ENCODE measurements around the gene AKT1. TPM values are rescaled to one million over a fixed set of nuclear protein-coding genes. Genes with fewer than 3 reads are reported as not detected.
"Not testable (repeated sequence)": the region's sequence is repeated elsewhere in the genome, so short reads cannot be mapped to it uniquely, and the experiment has no call there.

The AKT1 gene
- total RNA-seq, 1 donor from 2014 or later, result 151 TPM

DNA sequence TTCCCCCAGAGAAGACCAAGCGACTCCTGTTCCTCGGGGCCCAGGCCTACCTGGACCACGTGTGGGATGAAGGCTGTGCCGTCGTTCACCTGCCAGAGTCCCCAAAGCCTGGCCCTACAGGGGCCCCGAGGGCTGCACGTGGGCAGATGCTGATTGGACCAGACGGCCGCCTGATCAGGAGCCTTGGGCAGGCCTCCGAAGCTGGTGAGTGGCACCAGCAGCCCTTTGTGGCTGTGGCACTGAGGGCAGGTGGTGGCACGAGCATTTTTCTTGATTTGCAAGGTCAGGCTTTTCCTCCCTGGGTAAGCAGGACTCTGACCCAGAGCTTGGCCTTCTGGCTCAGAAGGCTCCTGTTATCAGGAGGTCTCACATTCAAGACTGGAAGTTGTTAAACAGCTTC, 39.9 kb downstream of the AKT1 start:
- Histone ChIP-seq H3K36me3 (ENCODE audit: control insufficient read depth in 3 of 3, insufficient read depth in 3 of 3, low read length in 3 of 3) (peaks cover 49 to 51% (median 50%) of the 10 kb centered on the region in 3 donors), H3K27ac (ENCODE audit: low read depth, low read length) (no peak overlapping the region), H3K4me3 (ENCODE audit: low read length in 3 of 3) (peak overlapping the region in 1 of 3 donors; percentile 66), H3K4me1 (ENCODE audit: control insufficient read depth in 3 of 3, insufficient read depth in 3 of 3, low read length in 3 of 3) (peaks cover 31 to 62% (median 55%) of the 10 kb centered on the region in 3 donors), H3K9ac (ENCODE audit: low read depth in 1 of 3, low read length in 3 of 3) (peak overlapping the region in 1 of 3 donors; percentile 99), H3K27me3 (ENCODE audit: control insufficient read depth in 3 of 3, insufficient read depth in 3 of 3, low read length in 3 of 3) (no peaks in the 10 kb centered on the region), H3K9me3 (ENCODE audit: control insufficient read depth in 3 of 3, low read length in 3 of 3) (no peaks in the 10 kb centered on the region)

- no peaks in the 10 kb centered on the region for H3K9me3 ChIP-seq (ENCODE audit: control insufficient read depth in 3 of 3, low read length in 3 of 3)
- H3K27ac ChIP-seq (ENCODE audit: low read depth, low read length), result peak overlapping the region; percentile 97
- no peaks in the 10 kb centered on the region for H3K27me3 ChIP-seq (ENCODE audit: control insufficient read depth in 3 of 3, insufficient read depth in 3 of 3, low read length in 3 of 3)
- H3K9ac ChIP-seq (ENCODE audit: low read depth in 1 of 3, low read length in 3 of 3), result peak overlapping the region; percentile 95 to 99 (median 96)
- peaks cover 39 to 43% (median 41%) of the 10 kb centered on the region in 3 donors for H3K36me3 ChIP-seq (ENCODE audit: control insufficient read depth in 3 of 3, insufficient read depth in 3 of 3, low read length in 3 of 3)
- H3K4me3 ChIP-seq (ENCODE audit: low read length in 3 of 3), result peak overlapping the region; percentile 86 to 96 (median 90)
- H3K4me1 ChIP-seq (ENCODE audit: control insufficient read depth in 3 of 3, insufficient read depth in 3 of 3, low read length in 3 of 3), result peaks cover 44 to 64% (median 60%) of the 10 kb centered on the region in 3 donors
Measured at GRCh38 chr14:104754213-104754851, 41.2 kb downstream of the AKT1 start.

DNA sequence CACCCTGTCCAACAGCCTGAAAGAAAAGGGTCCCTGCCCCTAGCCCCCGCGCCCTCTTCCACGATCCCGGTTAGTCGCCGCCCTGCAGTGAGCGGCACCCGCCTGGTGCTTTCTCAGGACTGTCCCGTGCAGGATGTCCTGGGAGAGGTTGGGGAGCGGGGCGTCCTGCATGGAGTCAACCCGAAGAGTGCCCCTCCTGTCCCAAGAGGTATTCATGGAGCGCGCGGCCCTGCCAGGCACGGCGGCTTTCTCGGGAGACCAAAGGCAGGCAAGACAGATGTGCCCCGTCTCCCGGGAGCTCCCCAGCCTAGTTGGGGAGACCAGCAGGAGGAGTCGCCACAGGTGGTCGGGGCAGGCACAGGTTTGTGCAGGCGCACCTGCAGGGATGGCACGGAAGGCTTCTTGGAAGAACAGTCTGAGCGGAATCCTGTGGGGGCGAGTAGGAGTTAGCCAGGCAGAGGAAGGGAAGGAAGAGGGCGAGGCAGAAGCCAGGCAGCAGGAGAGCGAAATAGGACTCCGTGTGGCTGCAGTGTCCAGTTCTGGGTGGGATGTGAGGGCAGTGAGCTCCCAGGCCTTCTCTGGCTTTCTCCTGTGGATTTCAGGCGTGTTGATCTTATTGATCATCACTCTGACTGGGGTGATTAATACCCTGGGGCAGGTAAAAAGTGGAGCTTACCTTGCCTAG, 41.9 kb downstream of the AKT1 start:
- Histone ChIP-seq H3K36me3 (ENCODE audit: control insufficient read depth in 3 of 3, insufficient read depth in 3 of 3, low read length in 3 of 3) (peaks cover 33 to 36% (median 36%) of the 10 kb centered on the region in 3 donors), H3K9me3 (ENCODE audit: control insufficient read depth in 3 of 3, low read length in 3 of 3) (no peaks in the 10 kb centered on the region), H3K4me1 (ENCODE audit: control insufficient read depth in 3 of 3, insufficient read depth in 3 of 3, low read length in 3 of 3) (peaks cover 49 to 67% (median 64%) of the 10 kb centered on the region in 3 donors), H3K4me3 (ENCODE audit: low read length in 3 of 3) (peak overlapping the region; percentile 86 to 96 (median 90)), H3K9ac (ENCODE audit: low read depth in 1 of 3, low read length in 3 of 3) (peak overlapping the region; percentile 95 to 99 (median 96)), H3K27me3 (ENCODE audit: control insufficient read depth in 3 of 3, insufficient read depth in 3 of 3, low read length in 3 of 3) (no peaks in the 10 kb centered on the region), H3K27ac (ENCODE audit: low read depth, low read length) (peak overlapping the region; percentile 97)

DNA sequence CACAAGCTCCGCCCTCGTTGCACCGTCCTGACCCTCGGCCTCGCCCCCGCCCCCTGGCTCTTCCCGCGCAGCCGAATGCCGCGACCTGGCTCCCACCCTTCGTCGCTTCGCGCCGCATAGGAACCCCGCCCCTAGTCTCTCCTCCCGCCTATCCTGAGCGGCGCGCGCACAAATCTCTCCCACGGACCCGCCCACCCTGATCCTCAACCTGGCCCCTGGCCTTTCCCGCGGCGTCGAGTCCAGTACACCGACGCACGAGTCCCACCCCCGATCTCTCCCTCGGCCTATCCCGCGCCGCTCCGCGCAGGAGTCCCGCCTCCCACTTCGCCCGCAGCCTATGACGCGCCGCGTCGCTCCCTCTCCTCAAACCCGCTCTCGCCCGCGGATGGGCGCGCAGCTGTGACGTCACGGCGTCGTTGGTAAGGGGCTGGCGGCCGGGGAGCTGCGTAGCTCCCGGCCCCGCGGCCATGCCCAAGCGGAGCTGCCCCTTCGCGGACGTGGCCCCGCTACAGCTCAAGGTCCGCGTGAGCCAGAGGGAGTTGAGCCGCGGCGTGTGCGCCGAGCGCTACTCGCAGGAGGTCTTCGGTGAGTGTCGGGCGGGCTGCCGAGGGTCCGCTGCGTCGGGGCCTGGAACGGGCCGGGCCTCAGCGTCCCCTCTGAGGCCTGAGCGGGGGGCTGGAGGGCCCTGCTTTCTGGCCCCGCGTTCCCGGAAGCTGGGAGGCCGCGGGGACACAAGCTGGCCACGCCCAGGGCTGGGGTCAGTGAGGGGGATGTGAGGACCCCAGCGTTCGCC, 42.6 kb downstream of the AKT1 start, which contains the start of gene SIVA1:
TSS of gene SIVA1 (plus strand) at position 413 of the 793 bp plus-strand sequence. CDS start at position 468, 55 bp downstream.
- Histone ChIP-seq H3K9ac (ENCODE audit: low read depth in 1 of 3, low read length in 3 of 3) (peak within 1 kb of the TSS; percentile 95 to 99 (median 96)), H3K4me3 (ENCODE audit: low read length in 3 of 3) (peak within 1 kb of the TSS; percentile 86 to 96 (median 90)), H3K27ac (ENCODE audit: low read depth, low read length) (peak within 1 kb of the TSS; percentile 97), H3K36me3 (ENCODE audit: control insufficient read depth in 3 of 3, insufficient read depth in 3 of 3, low read length in 3 of 3) (peaks cover 31% of the 10 kb centered on the region in 3 donors), H3K27me3 (ENCODE audit: control insufficient read depth in 3 of 3, insufficient read depth in 3 of 3, low read length in 3 of 3) (no peaks in the 10 kb centered on the region), H3K4me1 (ENCODE audit: control insufficient read depth in 3 of 3, insufficient read depth in 3 of 3, low read length in 3 of 3) (peaks cover 57 to 73% (median 66%) of the 10 kb centered on the region in 3 donors), H3K9me3 (ENCODE audit: control insufficient read depth in 3 of 3, low read length in 3 of 3) (no peaks in the 10 kb centered on the region)

DNA sequence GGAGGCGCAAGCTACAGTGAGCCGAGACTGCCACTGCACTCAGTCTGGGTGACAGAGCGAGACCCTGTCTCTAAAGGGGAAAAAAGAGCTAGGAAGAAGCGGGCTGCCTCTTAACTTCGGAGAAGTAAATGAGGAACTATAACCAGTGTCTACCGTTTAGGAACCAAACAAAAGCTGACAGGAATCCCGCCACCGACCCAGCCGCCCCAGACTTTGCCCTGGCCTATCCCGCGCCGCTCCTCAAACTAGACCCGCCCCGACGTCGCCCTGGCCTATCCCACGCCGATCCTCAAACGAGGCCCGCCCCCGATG, 43.2 kb downstream of the AKT1 start:
- Histone ChIP-seq H3K9me3 (ENCODE audit: control insufficient read depth in 3 of 3, low read length in 3 of 3) (no peaks in the 10 kb centered on the region), H3K4me3 (ENCODE audit: low read length in 3 of 3) (peak overlapping the region; percentile 78 to 90 (median 79)), H3K36me3 (ENCODE audit: control insufficient read depth in 3 of 3, insufficient read depth in 3 of 3, low read length in 3 of 3) (peaks cover 25 to 27% (median 25%) of the 10 kb centered on the region in 3 donors), H3K9ac (ENCODE audit: low read depth in 1 of 3, low read length in 3 of 3) (peak overlapping the region; percentile 61 to 81 (median 78)), H3K4me1 (ENCODE audit: control insufficient read depth in 3 of 3, insufficient read depth in 3 of 3, low read length in 3 of 3) (peaks cover 60 to 74% (median 65%) of the 10 kb centered on the region in 3 donors), H3K27ac (ENCODE audit: low read depth, low read length) (peak overlapping the region; percentile 97), H3K27me3 (ENCODE audit: control insufficient read depth in 3 of 3, insufficient read depth in 3 of 3, low read length in 3 of 3) (no peaks in the 10 kb centered on the region)

DNA sequence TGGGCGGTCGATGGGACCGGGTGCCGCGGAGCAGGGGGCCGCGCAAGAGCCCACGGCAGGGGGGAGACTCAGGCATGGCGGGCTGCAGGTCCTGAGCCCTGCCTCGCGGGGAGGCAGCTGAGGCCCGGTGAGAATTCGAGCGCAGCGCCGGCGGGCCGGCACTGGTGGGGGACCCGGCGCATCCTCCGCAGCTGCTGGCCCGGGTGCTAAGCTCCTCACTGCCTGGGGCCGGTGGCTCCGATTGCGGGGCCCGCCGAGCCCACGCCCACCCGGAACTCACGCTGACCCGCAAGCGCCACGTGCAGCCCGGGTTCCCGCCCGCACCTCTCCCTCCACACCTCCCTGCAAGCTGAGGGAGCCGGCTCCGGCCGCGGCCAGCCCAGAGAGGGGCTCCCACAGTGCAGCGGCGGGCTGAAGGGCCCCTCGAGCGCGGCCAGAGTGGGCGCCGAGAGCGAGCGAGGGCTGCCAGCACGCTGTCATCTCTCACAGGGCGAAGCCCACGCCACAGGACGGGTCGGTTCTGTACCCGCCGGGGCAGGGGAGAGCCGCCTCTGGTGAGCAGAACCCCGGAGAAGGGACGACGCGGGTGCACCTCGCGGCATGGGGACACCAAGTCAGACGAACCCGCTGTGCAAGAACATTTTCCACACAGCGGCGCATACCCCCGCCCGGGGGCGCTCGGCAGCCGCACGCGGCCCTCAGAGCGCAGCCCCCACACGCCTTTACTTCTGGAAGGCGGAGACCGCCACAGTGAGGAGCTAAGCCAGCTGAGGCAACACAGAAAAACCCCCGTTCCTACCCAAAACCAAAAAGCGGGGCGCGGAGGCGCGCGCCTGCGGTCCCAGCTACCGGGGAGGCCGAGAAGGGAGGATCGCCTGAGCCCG, 43.8 kb downstream of the AKT1 start:
- peaks cover 60 to 71% (median 64%) of the 10 kb centered on the region in 3 donors for H3K4me1 ChIP-seq (ENCODE audit: control insufficient read depth in 3 of 3, insufficient read depth in 3 of 3, low read length in 3 of 3)
- no peaks in the 10 kb centered on the region for H3K9me3 ChIP-seq (ENCODE audit: control insufficient read depth in 3 of 3, low read length in 3 of 3)
- H3K9ac ChIP-seq (ENCODE audit: low read depth in 1 of 3, low read length in 3 of 3), result peak overlapping the region; percentile 61 to 81 (median 78)
- peak overlapping the region; percentile 78 to 90 (median 79) for H3K4me3 ChIP-seq (ENCODE audit: low read length in 3 of 3)
- H3K36me3 ChIP-seq (ENCODE audit: control insufficient read depth in 3 of 3, insufficient read depth in 3 of 3, low read length in 3 of 3), result peaks cover 20 to 21% (median 20%) of the 10 kb centered on the region in 3 donors
- no peaks in the 10 kb centered on the region for H3K27me3 ChIP-seq (ENCODE audit: control insufficient read depth in 3 of 3, insufficient read depth in 3 of 3, low read length in 3 of 3)
- H3K27ac ChIP-seq (ENCODE audit: low read depth, low read length), result peak overlapping the region; percentile 97

- not testable (repeated sequence) for H3K9ac ChIP-seq (ENCODE audit: low read depth in 1 of 3, low read length in 3 of 3); H3K27me3 ChIP-seq (ENCODE audit: control insufficient read depth in 3 of 3, insufficient read depth in 3 of 3, low read length in 3 of 3); H3K4me3 ChIP-seq (ENCODE audit: low read length in 3 of 3); H3K9me3 ChIP-seq (ENCODE audit: control insufficient read depth in 3 of 3, low read length in 3 of 3); H3K27ac ChIP-seq (ENCODE audit: low read depth, low read length)
- Histone ChIP-seq H3K36me3 (ENCODE audit: control insufficient read depth in 3 of 3, insufficient read depth in 3 of 3, low read length in 3 of 3) (peaks cover 16 to 20% (median 17%) of the 10 kb centered on the region in 3 donors), H3K4me1 (ENCODE audit: control insufficient read depth in 3 of 3, insufficient read depth in 3 of 3, low read length in 3 of 3) (peaks cover 57 to 71% (median 70%) of the 10 kb centered on the region in 3 donors)
Measured at GRCh38 chr14:104750753-104751057, 44.8 kb downstream of the AKT1 start.

DNA sequence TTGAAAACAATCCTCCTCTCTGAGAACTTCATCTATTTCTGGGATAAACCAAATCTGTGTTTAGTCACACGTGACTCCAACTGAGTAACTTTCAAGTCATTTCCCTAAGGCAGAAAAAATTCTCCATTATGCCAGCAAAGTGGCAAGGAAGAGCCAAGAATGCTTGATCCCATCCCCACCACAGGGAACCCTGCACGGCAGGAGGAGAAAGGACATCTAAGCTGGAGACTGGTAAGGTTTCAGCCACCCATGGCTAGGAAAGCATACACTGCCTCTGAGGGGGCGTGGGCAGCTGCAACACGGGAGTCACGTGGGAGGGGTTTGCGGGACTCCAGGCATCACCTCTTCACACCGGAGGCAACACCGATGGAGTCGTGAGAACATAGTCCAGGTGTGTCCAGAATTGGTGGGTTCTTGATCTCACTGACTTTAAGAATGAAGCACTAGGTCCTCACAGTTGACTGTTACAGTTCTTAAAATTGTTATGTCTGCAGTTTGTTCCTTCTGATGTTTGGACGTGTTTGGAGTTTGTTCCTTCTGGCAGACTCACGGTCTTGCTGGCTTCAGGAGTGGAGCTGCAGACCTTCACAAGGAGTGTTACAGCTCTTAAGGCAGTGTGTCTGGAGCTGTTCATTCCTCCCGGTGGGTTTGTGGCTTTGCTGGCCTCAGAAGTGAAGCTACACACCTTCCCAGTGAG, 45.3 kb downstream of the AKT1 start:
- Histone ChIP-seq H3K36me3 (ENCODE audit: control insufficient read depth in 3 of 3, insufficient read depth in 3 of 3, low read length in 3 of 3) (peaks cover 16 to 20% (median 17%) of the 10 kb centered on the region in 3 donors), H3K4me1 (ENCODE audit: control insufficient read depth in 3 of 3, insufficient read depth in 3 of 3, low read length in 3 of 3) (peaks cover 57 to 71% (median 67%) of the 10 kb centered on the region in 3 donors), H3K9me3 (ENCODE audit: control insufficient read depth in 3 of 3, low read length in 3 of 3) (no peaks in the 10 kb centered on the region), H3K27me3 (ENCODE audit: control insufficient read depth in 3 of 3, insufficient read depth in 3 of 3, low read length in 3 of 3) (no peaks in the 10 kb centered on the region), H3K27ac (ENCODE audit: low read depth, low read length) (no peak overlapping the region), H3K9ac (ENCODE audit: low read depth in 1 of 3, low read length in 3 of 3) (no peak overlapping the region), H3K4me3 (ENCODE audit: low read length in 3 of 3) (no peak overlapping the region)
